Measurements from ENCODE around the gene TRIM7. TPM values are rescaled to one million over a fixed set of nuclear protein-coding genes. Genes with fewer than 3 reads are reported as not detected.

Gene TRIM7
- total and polyA plus RNA-seq, 2 donors (not counting 1 experiment from before 2014, with no cell fraction given) = 1.7 to 7.4 TPM

- Histone ChIP-seq H3K79me2 (ENCODE audit: control insufficient read depth, insufficient read depth, low read length) (peaks cover 6% of the 10 kb centered on the region), H3K4me3 (ENCODE audit: control extremely low read depth in 1 of 5, extremely low read depth in 1 of 5, insufficient read depth in 1 of 5, low read depth in 2 of 5, low read length in 4 of 5) (no peak overlapping the region), H3K9me3 (ENCODE audit: control extremely low read depth in 1 of 3, control insufficient read depth in 2 of 3, insufficient read depth in 1 of 3, low read length in 2 of 3) (peaks cover 0 to 18% (median 0%) of the 10 kb centered on the region in 3 donors), H3K9ac (ENCODE audit: low read length) (no peak overlapping the region), H2AFZ (ENCODE audit: insufficient read depth, low read depth, low read length, poor library complexity, severe bottlenecking) (no peak overlapping the region), H3K36me3 (replicated peaks in 1 of 2; ENCODE audit: control extremely low read depth in 1 of 2, control insufficient read depth in 1 of 2, extremely low read depth in 1 of 2, insufficient read depth in 2 of 2, low read length in 1 of 2) (no peaks in the 10 kb centered on the region), H3K4me2 (replicated peaks; ENCODE audit: low read depth, low read length, poor library complexity, severe bottlenecking) (no peak overlapping the region), H4K20me1 (ENCODE audit: control insufficient read depth, insufficient read depth, low read length, poor library complexity, severe bottlenecking) (peaks cover 5% of the 10 kb centered on the region), H3K27ac (ENCODE audit: low read length in 2 of 2) (no peak overlapping the region), H3K27me3 (replicated peaks in 1 of 4; ENCODE audit: control extremely low read depth in 1 of 4, control insufficient read depth in 3 of 4, insufficient read depth in 4 of 4, low read length in 3 of 4) (no peaks in the 10 kb centered on the region), H3K4me1 (ENCODE audit: control insufficient read depth in 2 of 2, insufficient read depth in 2 of 2, low read length in 2 of 2) (peaks cover 14 to 44% of the 10 kb centered on the region in 2 donors)
- H3K27ac Mint-ChIP-seq = peak overlapping the region; percentile 76
- intact Hi-C loops (cut with micrococcal nuclease) = loop anchor here (10.0 kb wide), 1 partner anchor 55 kb away; no protein-coding TSS in a partner anchor
- H3K27me3 Mint-ChIP-seq = no peaks in the 10 kb centered on the region
- ATAC-seq (ENCODE audit: low read depth) (no peak), DNase-seq (no peak)
- ChIA-PET CTCF (interaction anchor here (1.4 kb wide), 1 partner anchor 31 kb away, joined by 4 read pairs; no protein-coding TSS in a partner anchor), POLR2A (no interaction called here)
- peak overlapping the region; percentile 67 for H3K4me3 Mint-ChIP-seq
- no peaks in the 10 kb centered on the region for H3K9me3 Mint-ChIP-seq (ENCODE audit: insufficient read depth)
- peaks cover 56% of the 10 kb centered on the region for H3K4me1 Mint-ChIP-seq
- TF ChIP-seq CTCF (IDR thresholded peaks at IDR 0.05) (no peak), EZH2 (IDR thresholded peaks at IDR 0.05; ENCODE audit: borderline replicate concordance, insufficient read depth, low read depth, low read length, poor library complexity, severe bottlenecking) (no peak)
- WGBS (ENCODE audit: insufficient coverage) = 86% methylated on average over 48 of the region's 49 CpGs
Measured at GRCh38 chr5:181219262-181220177, 14.5 kb upstream of the TRIM7 start.

GRCh38 chr5:181218795-181219124 is 13.8 kb upstream of the TRIM7 start:
- Histone ChIP-seq H2AFZ (ENCODE audit: insufficient read depth, low read depth, low read length, poor library complexity, severe bottlenecking) (peak overlapping the region; percentile 64), H3K27me3 (replicated peaks in 1 of 4; ENCODE audit: control extremely low read depth in 1 of 4, control insufficient read depth in 3 of 4, insufficient read depth in 4 of 4, low read length in 3 of 4) (no peaks in the 10 kb centered on the region), H3K9me3 (ENCODE audit: control extremely low read depth in 1 of 3, control insufficient read depth in 2 of 3, insufficient read depth in 1 of 3, low read length in 2 of 3) (peaks cover 0 to 18% (median 0%) of the 10 kb centered on the region in 3 donors), H3K36me3 (replicated peaks in 1 of 2; ENCODE audit: control extremely low read depth in 1 of 2, control insufficient read depth in 1 of 2, extremely low read depth in 1 of 2, insufficient read depth in 2 of 2, low read length in 1 of 2) (no peaks in the 10 kb centered on the region), H3K27ac (ENCODE audit: low read length in 2 of 2) (peak overlapping the region; percentile 31 to 57), H4K20me1 (ENCODE audit: control insufficient read depth, insufficient read depth, low read length, poor library complexity, severe bottlenecking) (peaks cover 7% of the 10 kb centered on the region), H3K79me2 (ENCODE audit: control insufficient read depth, insufficient read depth, low read length) (no peaks in the 10 kb centered on the region), H3K9ac (ENCODE audit: low read length) (peak overlapping the region; percentile 75), H3K4me2 (replicated peaks; ENCODE audit: low read depth, low read length, poor library complexity, severe bottlenecking) (peak overlapping the region; percentile 93), H3K4me3 (ENCODE audit: control extremely low read depth in 1 of 5, extremely low read depth in 1 of 5, insufficient read depth in 1 of 5, low read depth in 2 of 5, low read length in 4 of 5) (peak overlapping the region in 4 of 5 experiments; percentile 60 to 86 (median 76)), H3K4me1 (ENCODE audit: control insufficient read depth in 2 of 2, insufficient read depth in 2 of 2, low read length in 2 of 2) (peaks cover 9 to 36% of the 10 kb centered on the region in 2 donors)
- ATAC-seq (ENCODE audit: low read depth) = no peak
- peak overlapping the region; percentile 99 for H3K4me3 Mint-ChIP-seq
- ChIA-PET POLR2A (no interaction called here), CTCF (no interaction called here)
- H3K27ac Mint-ChIP-seq = peak overlapping the region; percentile 94
- H3K27me3 Mint-ChIP-seq = no peaks in the 10 kb centered on the region
- intact Hi-C loops (cut with micrococcal nuclease) = loop anchor here (1.0 to 10.0 kb wide), 2 partner anchors 27 to 54 kb away; no protein-coding TSS in a partner anchor
- no peaks in the 10 kb centered on the region for H3K9me3 Mint-ChIP-seq (ENCODE audit: insufficient read depth)
- H3K4me1 Mint-ChIP-seq = peaks cover 49% of the 10 kb centered on the region
- WGBS (ENCODE audit: insufficient coverage) = 26% methylated on average over 5 of the region's 10 CpGs
- DNase-seq = no peak
- TF ChIP-seq EZH2 (IDR thresholded peaks at IDR 0.05; ENCODE audit: borderline replicate concordance, insufficient read depth, low read depth, low read length, poor library complexity, severe bottlenecking) = no peak
- no peak for TF ChIP-seq CTCF (IDR thresholded peaks at IDR 0.05)
